ENCODE measurements around the gene NIN. TPM values are rescaled to one million over a fixed set of nuclear protein-coding genes. Genes with fewer than 3 reads are reported as not detected.

Gene NIN
- total RNA-seq, 1 experiment from 2014 or later = 8.5 TPM

- Histone ChIP-seq H3K36me3 (replicated peaks; ENCODE audit: control insufficient read depth, insufficient read depth, low read length) (no peaks in the 10 kb centered on the region; the same call in none of the 2 replicates), H3K27me3 (ENCODE audit: control insufficient read depth, insufficient read depth, low read length) (no peaks in the 10 kb centered on the region), H3K4me3 (ENCODE audit: insufficient read depth, low read depth, low read length) (no peak overlapping the region)
- DNase-seq = no peak
Measured at GRCh38 chr14:50758305-50758704, 72.7 kb downstream of the NIN start.

- Histone ChIP-seq H3K36me3 (replicated peaks; ENCODE audit: control insufficient read depth, insufficient read depth, low read length) (no peaks in the 10 kb centered on the region; the same call in none of the 2 replicates), H3K4me3 (ENCODE audit: insufficient read depth, low read depth, low read length) (no peak overlapping the region), H3K27me3 (ENCODE audit: control insufficient read depth, insufficient read depth, low read length) (no peaks in the 10 kb centered on the region)
- DNase-seq = no peak
Measured at GRCh38 chr14:50757702-50758101, 73.3 kb downstream of the NIN start.

GRCh38 chr14:50756300-50756699 is 74.7 kb downstream of the NIN start:
- Histone ChIP-seq H3K27me3 (ENCODE audit: control insufficient read depth, insufficient read depth, low read length) (no peaks in the 10 kb centered on the region), H3K4me3 (ENCODE audit: insufficient read depth, low read depth, low read length) (no peak overlapping the region), H3K36me3 (replicated peaks; ENCODE audit: control insufficient read depth, insufficient read depth, low read length) (no peaks in the 10 kb centered on the region; the same call in none of the 2 replicates)
- DNase-seq = no peak

- no peak for DNase-seq
- Histone ChIP-seq H3K4me3 (ENCODE audit: insufficient read depth, low read depth, low read length) (no peak overlapping the region), H3K27me3 (ENCODE audit: control insufficient read depth, insufficient read depth, low read length) (no peaks in the 10 kb centered on the region), H3K36me3 (replicated peaks; ENCODE audit: control insufficient read depth, insufficient read depth, low read length) (no peaks in the 10 kb centered on the region; the same call in 1 of the 2 replicates)
Measured at GRCh38 chr14:50750323-50750722, 80.6 kb downstream of the NIN start.

GRCh38 chr14:50745401-50746058 is 85.4 kb downstream of the NIN start:
- H3K36me3 ChIP-seq (replicated peaks; ENCODE audit: control insufficient read depth, insufficient read depth, low read length) = no peaks in the 10 kb centered on the region; the same call in 1 of the 2 replicates
- no peak for DNase-seq
- H3K27me3 ChIP-seq (ENCODE audit: control insufficient read depth, insufficient read depth, low read length) = no peaks in the 10 kb centered on the region
- no peak overlapping the region for H3K4me3 ChIP-seq (ENCODE audit: insufficient read depth, low read depth, low read length)

GRCh38 chr14:50744231-50744630 is 86.7 kb downstream of the NIN start:
- Histone ChIP-seq H3K36me3 (replicated peaks; ENCODE audit: control insufficient read depth, insufficient read depth, low read length) (no peaks in the 10 kb centered on the region; the same call in 1 of the 2 replicates), H3K4me3 (ENCODE audit: insufficient read depth, low read depth, low read length) (no peak overlapping the region), H3K27me3 (ENCODE audit: control insufficient read depth, insufficient read depth, low read length) (no peaks in the 10 kb centered on the region)
- DNase-seq = no peak

GRCh38 chr14:50741567-50741966 is 89.4 kb downstream of the NIN start:
- Histone ChIP-seq H3K4me3 (ENCODE audit: insufficient read depth, low read depth, low read length) (no peak overlapping the region), H3K27me3 (ENCODE audit: control insufficient read depth, insufficient read depth, low read length) (no peaks in the 10 kb centered on the region), H3K36me3 (replicated peaks; ENCODE audit: control insufficient read depth, insufficient read depth, low read length) (peaks cover 1% of the 10 kb centered on the region; the same call in 1 of the 2 replicates)
- DNase-seq = no peak

- Histone ChIP-seq H3K4me3 (ENCODE audit: insufficient read depth, low read depth, low read length) (no peak overlapping the region), H3K27me3 (ENCODE audit: control insufficient read depth, insufficient read depth, low read length) (no peaks in the 10 kb centered on the region), H3K36me3 (replicated peaks; ENCODE audit: control insufficient read depth, insufficient read depth, low read length) (peaks cover 1% of the 10 kb centered on the region; the same call in 1 of the 2 replicates)
- no peak for DNase-seq
Measured at GRCh38 chr14:50740856-50741255, 90.1 kb downstream of the NIN start.

GRCh38 chr14:50739186-50739585 is 91.8 kb downstream of the NIN start:
- peaks cover 1% of the 10 kb centered on the region for H3K36me3 ChIP-seq (replicated peaks; ENCODE audit: control insufficient read depth, insufficient read depth, low read length)
- no peaks in the 10 kb centered on the region for H3K27me3 ChIP-seq (ENCODE audit: control insufficient read depth, insufficient read depth, low read length)
- H3K4me3 ChIP-seq (ENCODE audit: insufficient read depth, low read depth, low read length) = no peak overlapping the region
- no peak for DNase-seq

GRCh38 chr14:50736932-50737419 is 94.0 kb downstream of the NIN start:
- no peaks in the 10 kb centered on the region for H3K27me3 ChIP-seq (ENCODE audit: control insufficient read depth, insufficient read depth, low read length)
- H3K4me3 ChIP-seq (ENCODE audit: insufficient read depth, low read depth, low read length) = no peak overlapping the region
- DNase-seq = no peak
- H3K36me3 ChIP-seq (replicated peaks; ENCODE audit: control insufficient read depth, insufficient read depth, low read length) = peaks cover 1% of the 10 kb centered on the region

- DNase-seq = no peak
- no peaks in the 10 kb centered on the region for H3K27me3 ChIP-seq (ENCODE audit: control insufficient read depth, insufficient read depth, low read length)
- peaks cover 1% of the 10 kb centered on the region for H3K36me3 ChIP-seq (replicated peaks; ENCODE audit: control insufficient read depth, insufficient read depth, low read length)
- H3K4me3 ChIP-seq (ENCODE audit: insufficient read depth, low read depth, low read length) = no peak overlapping the region
Measured at GRCh38 chr14:50734950-50735695, 95.8 kb downstream of the NIN start.

GRCh38 chr14:50733494-50733893 is 97.5 kb downstream of the NIN start:
- Histone ChIP-seq H3K4me3 (ENCODE audit: insufficient read depth, low read depth, low read length) (no peak overlapping the region), H3K36me3 (replicated peaks; ENCODE audit: control insufficient read depth, insufficient read depth, low read length) (peaks cover 8% of the 10 kb centered on the region)
- no peak for DNase-seq

GRCh38 chr14:50728836-50729235 is 102.1 kb downstream of the NIN start:
- no peak for DNase-seq

More at GRCh38 chr14:50733494-50733893, 97.5 kb downstream of the NIN start:
- no peaks in the 10 kb centered on the region for H3K27me3 ChIP-seq (ENCODE audit: control insufficient read depth, insufficient read depth, low read length)

GRCh38 chr14:50726372-50727107 is 104.4 kb downstream of the NIN start:
- no peak overlapping the region for H3K4me3 ChIP-seq (ENCODE audit: insufficient read depth, low read depth, low read length)
- peaks cover 7% of the 10 kb centered on the region for H3K36me3 ChIP-seq (replicated peaks; ENCODE audit: control insufficient read depth, insufficient read depth, low read length)
- H3K27me3 ChIP-seq (ENCODE audit: control insufficient read depth, insufficient read depth, low read length) = no peaks in the 10 kb centered on the region
- no peak for DNase-seq

More at GRCh38 chr14:50728836-50729235, 102.1 kb downstream of the NIN start:
- Histone ChIP-seq H3K36me3 (replicated peaks; ENCODE audit: control insufficient read depth, insufficient read depth, low read length) (peaks cover 7% of the 10 kb centered on the region), H3K4me3 (ENCODE audit: insufficient read depth, low read depth, low read length) (no peak overlapping the region), H3K27me3 (ENCODE audit: control insufficient read depth, insufficient read depth, low read length) (no peaks in the 10 kb centered on the region)

All from H7 (cell line).